Measurements from ENCODE around the gene ULK4. TPM values are rescaled to one million over a fixed set of nuclear protein-coding genes. Genes with fewer than 3 reads are reported as not detected.

The ULK4 gene
- total RNA-seq, 2 donors from 2014 or later = 4.4 to 8.3 TPM

DNA sequence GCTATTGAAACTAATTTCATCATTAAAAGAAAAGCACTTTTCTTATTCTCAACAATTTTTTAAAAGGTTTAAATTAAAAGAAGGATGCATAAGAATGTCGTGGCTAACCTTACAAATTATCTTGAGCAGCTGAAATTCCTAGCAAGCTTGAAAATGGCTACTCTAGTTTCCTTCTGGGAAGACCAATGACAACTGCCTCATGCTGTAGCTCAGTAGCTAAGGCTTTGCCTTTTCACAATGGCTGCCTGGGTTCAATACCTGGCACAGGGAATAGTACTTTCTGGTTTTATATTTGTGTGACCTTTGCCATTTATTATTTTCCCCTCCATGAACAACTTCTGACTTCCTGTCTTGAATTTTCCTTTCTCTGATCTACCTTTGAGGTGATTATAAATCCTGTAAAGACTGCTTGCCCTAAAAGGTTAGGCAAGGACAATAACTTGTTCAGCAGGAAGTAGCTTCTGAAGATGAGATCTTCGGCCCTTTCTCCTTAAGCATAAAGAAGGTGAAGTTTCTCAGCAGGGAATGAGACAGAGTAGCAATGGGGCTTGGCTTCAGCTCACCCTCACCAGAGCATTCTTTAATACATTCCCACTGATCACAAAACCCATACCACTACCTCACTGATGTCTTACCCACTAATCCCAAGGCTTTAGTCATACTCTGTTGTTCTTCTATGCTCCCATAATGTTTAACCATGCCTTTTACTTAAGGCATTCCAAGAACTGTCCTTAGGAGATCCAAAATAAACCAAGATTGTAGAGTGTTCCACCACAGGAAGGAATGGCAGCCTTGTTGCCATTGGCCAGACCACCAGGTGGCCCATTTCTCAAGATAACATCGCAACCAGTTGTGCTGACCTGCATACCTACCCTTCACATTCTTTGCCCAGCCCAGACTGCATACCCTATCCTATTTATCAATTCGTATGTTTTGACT is 276.8 kb downstream of the ULK4 start:
- intact Hi-C loops (cut with DNase I) = no loop called here
- Histone ChIP-seq H3K4me3 (no peak overlapping the region), H3K36me3 (no peaks in the 10 kb centered on the region), H3K27me3 (no peaks in the 10 kb centered on the region), H3K9ac (ENCODE audit: low read depth in 2 of 2, low read length in 2 of 2) (no peak overlapping the region), H3K9me3 (no peaks in the 10 kb centered on the region), H3K4me1 (no peaks in the 10 kb centered on the region), H3K27ac (peak overlapping the region; percentile 16)
- DNase-seq = no peak
- TF ChIP-seq CTCF (IDR thresholded peaks at IDR 0.05) = no peak

- peak; percentile 63 for DNase-seq
- no peak for TF ChIP-seq CTCF (IDR thresholded peaks at IDR 0.05)
Measured at GRCh38 chr3:41683666-41684350, 278.1 kb downstream of the ULK4 start.

GRCh38 chr3:41682996-41683395 is 278.9 kb downstream of the ULK4 start:
- no peaks in the 10 kb centered on the region for H3K27me3 ChIP-seq
- H3K36me3 ChIP-seq = no peaks in the 10 kb centered on the region
- H3K9me3 ChIP-seq = no peaks in the 10 kb centered on the region
- H3K4me3 ChIP-seq = no peak overlapping the region
- no peak for TF ChIP-seq CTCF (IDR thresholded peaks at IDR 0.05)
- no peak overlapping the region for H3K27ac ChIP-seq
- no peaks in the 10 kb centered on the region for H3K4me1 ChIP-seq
- intact Hi-C loops (cut with DNase I) = no loop called here
- no peak for DNase-seq
- H3K9ac ChIP-seq (ENCODE audit: low read depth in 2 of 2, low read length in 2 of 2) = no peak overlapping the region

More at GRCh38 chr3:41683666-41684350, 278.1 kb downstream of the ULK4 start:
- peak overlapping the region; percentile 3 for H3K27ac ChIP-seq
- no peaks in the 10 kb centered on the region for H3K36me3 ChIP-seq
- intact Hi-C loops (cut with DNase I) = no loop called here
- H3K9me3 ChIP-seq = no peaks in the 10 kb centered on the region
- H3K27me3 ChIP-seq = no peaks in the 10 kb centered on the region
- no peak overlapping the region for H3K4me3 ChIP-seq
- H3K4me1 ChIP-seq = no peaks in the 10 kb centered on the region
- no peak overlapping the region for H3K9ac ChIP-seq (ENCODE audit: low read depth in 2 of 2, low read length in 2 of 2)

- Histone ChIP-seq H3K27ac (no peak overlapping the region), H3K4me1 (no peaks in the 10 kb centered on the region), H3K4me3 (no peak overlapping the region), H3K9me3 (no peaks in the 10 kb centered on the region), H3K9ac (ENCODE audit: low read depth in 2 of 2, low read length in 2 of 2) (no peak overlapping the region), H3K27me3 (no peaks in the 10 kb centered on the region), H3K36me3 (no peaks in the 10 kb centered on the region)
- intact Hi-C loops (cut with DNase I) = no loop called here
- DNase-seq = no peak
- TF ChIP-seq CTCF (IDR thresholded peaks at IDR 0.05) = no peak
Measured at GRCh38 chr3:41682382-41682781, 279.5 kb downstream of the ULK4 start.

GRCh38 chr3:41681479-41681878 is 280.4 kb downstream of the ULK4 start:
- Histone ChIP-seq H3K9me3 (no peaks in the 10 kb centered on the region), H3K27ac (no peak overlapping the region), H3K4me3 (no peak overlapping the region), H3K4me1 (no peaks in the 10 kb centered on the region), H3K9ac (ENCODE audit: low read depth in 2 of 2, low read length in 2 of 2) (no peak overlapping the region), H3K27me3 (no peaks in the 10 kb centered on the region), H3K36me3 (no peaks in the 10 kb centered on the region)
- intact Hi-C loops (cut with DNase I) = no loop called here
- DNase-seq = no peak
- no peak for TF ChIP-seq CTCF (IDR thresholded peaks at IDR 0.05)
